Gastroesophageal sphincter (tissue), 4 donors: ENCODE results near the gene CLCA1. TPM values are rescaled to one million over a fixed set of nuclear protein-coding genes. Genes with fewer than 3 reads are reported as not detected.

Source experiments
- ATAC-seq: fragments of 150-250 bp; one replicate; pipeline ENCODE4 v1.9.1; 2016; ENCODE audit warnings: mild to moderate bottlenecking, moderate library complexity
- H3K27ac ChIP-seq, 4 donors: fragments of 200-600 bp; sonication (generic) in 3 of 4; 1 replicate in 3 of 4; 2 replicates in 1 of 4; pipeline ENCODE4 v1.5.1; 2016 to 2019
- H3K27me3 ChIP-seq: fragments of 200-600 bp; sonication (generic); one replicate; pipeline ENCODE4 v1.5.1; 2019
- H3K36me3 ChIP-seq, 2 donors: fragments of 200-600 bp; sonication (generic); one replicate each; pipeline ENCODE4 v1.5.1; 2019; ENCODE audit warnings: control low read depth in 1 of 2
- H3K4me1 ChIP-seq, 3 donors: fragments of 200-600 bp; sonication (generic); 1 replicate in 2 of 3; 2 replicates in 1 of 3; pipeline ENCODE4 v1.5.1; 2016 to 2019; ENCODE audit warnings: control low read depth in 2 of 3
- H3K4me3 ChIP-seq, 2 donors: fragments of 200-600 bp; sonication (generic); one replicate each; pipeline ENCODE4 v1.5.1; 2019; ENCODE audit warnings: mild to moderate bottlenecking in 1 of 2, moderate library complexity in 1 of 2
- H3K9me3 ChIP-seq, 3 donors: fragments of 200-600 bp; sonication (generic); one replicate each; pipeline ENCODE4 v1.5.1; 2017 to 2019; ENCODE audit warnings: control low read depth in 2 of 3
- CTCF ChIP-seq, 4 experiments: fragments of 200-600 bp in 2 of 4; fragments of 450-650 bp in 2 of 4; sonication (generic) in 1 of 4; IDR thresholded peaks; one replicate each; pipeline ENCODE4 v1.5.1; 2017 to 2019; ENCODE audit warnings: antibody characterized with exemption in 4 of 4, mild to moderate bottlenecking in 2 of 4, moderate library complexity in 2 of 4
- EP300 ChIP-seq: sonication (generic); formaldehyde crosslinking; IDR thresholded peaks from one replicate; pipeline ENCODE4 v1.6.1; 2017; ENCODE audit warnings: antibody characterized with exemption, mild to moderate bottlenecking
- POLR2A ChIP-seq, 2 donors: fragments of 450-650 bp; IDR thresholded peaks; one replicate each; pipeline ENCODE4 v1.6.1; 2017; ENCODE audit warnings: antibody characterized with exemption in 2 of 2, mild to moderate bottlenecking in 2 of 2, moderate library complexity in 1 of 2
- POLR2AphosphoS5 ChIP-seq: sonication (generic); formaldehyde crosslinking; IDR thresholded peaks from one replicate; pipeline ENCODE4 v1.6.1; 2017; ENCODE audit warnings: antibody characterized with exemption
- WGBS, 2 donors: methylation state at CpG; one replicate each; pipeline ENCODE4 v1.1.5; 2018; ENCODE audit warnings: low coverage in 1 of 2; 5-methylcytosine and 5-hydroxymethylcytosine counted together
- total RNA-seq, 4 donors: library from RNA; depleted of rRNA; stranded (reverse); fragments of >200 nt; gene quantifications; one replicate each; pipeline ENCODE4 v1.1.0, GENCODE V29; 2016

Gene CLCA1
- total RNA-seq, 4 donors from 2014 or later, result not detected

- Histone ChIP-seq H3K9me3 (no peaks in the 10 kb centered on the region), H3K27ac (no peak overlapping the region), H3K27me3 (no peaks in the 10 kb centered on the region), H3K4me3 (no peak overlapping the region), H3K36me3 (no peaks in the 10 kb centered on the region), H3K4me1 (no peaks in the 10 kb centered on the region)
- ATAC-seq, result no peak
- 49 to 89% methylated on average over 3 to 4 of the region's 4 CpGs for WGBS, 2 donors
- TF ChIP-seq POLR2AphosphoS5, result no peak
Measured at GRCh38 chr1:86466986-86467385, 1.7 kb upstream of the CLCA1 start.

GRCh38 chr1:86470859-86471258 lies 2.1 kb downstream of the CLCA1 start:
- H3K9me3 ChIP-seq, result no peaks in the 10 kb centered on the region
- H3K27ac ChIP-seq, result no peak overlapping the region
- 88% methylated on average over 8 of the region's 10 CpGs; no CpG with 5 or more reads in 1 of the 2 donors for WGBS, 2 donors
- H3K27me3 ChIP-seq, result no peaks in the 10 kb centered on the region
- no peaks in the 10 kb centered on the region for H3K4me1 ChIP-seq
- H3K4me3 ChIP-seq, result no peak overlapping the region
- TF ChIP-seq EP300, result no peak
- TF ChIP-seq POLR2A (IDR thresholded peaks at IDR 0.05), result no peak
- TF ChIP-seq POLR2AphosphoS5, result no peak
- no peak for ATAC-seq
- H3K36me3 ChIP-seq, result no peaks in the 10 kb centered on the region

GRCh38 chr1:86471291-86471690 lies 2.6 kb downstream of the CLCA1 start:
- Histone ChIP-seq H3K36me3 (no peaks in the 10 kb centered on the region), H3K27ac (no peak overlapping the region), H3K9me3 (no peaks in the 10 kb centered on the region), H3K4me3 (no peak overlapping the region), H3K4me1 (no peaks in the 10 kb centered on the region), H3K27me3 (no peaks in the 10 kb centered on the region)
- no peak for TF ChIP-seq POLR2AphosphoS5
- TF ChIP-seq POLR2A (IDR thresholded peaks at IDR 0.05), result no peak
- no peak for ATAC-seq

- H3K4me3 ChIP-seq, result no peak overlapping the region
- H3K36me3 ChIP-seq, result no peaks in the 10 kb centered on the region
- no peaks in the 10 kb centered on the region for H3K4me1 ChIP-seq
- no peak for ATAC-seq
- TF ChIP-seq CTCF (IDR thresholded peaks at IDR 0.05), result no peak
- TF ChIP-seq POLR2A (IDR thresholded peaks at IDR 0.05), result no peak
- no peak for TF ChIP-seq POLR2AphosphoS5
- TF ChIP-seq EP300, result no peak
- no peaks in the 10 kb centered on the region for H3K27me3 ChIP-seq
- 49 to 62% methylated on average over 2 to 4 of the region's 4 CpGs for WGBS, 2 donors
- no peaks in the 10 kb centered on the region for H3K9me3 ChIP-seq
- H3K27ac ChIP-seq, result no peak overlapping the region
Measured at GRCh38 chr1:86472152-86472551, 3.4 kb downstream of the CLCA1 start.

- no peak for ATAC-seq
- TF ChIP-seq CTCF (IDR thresholded peaks at IDR 0.05) (no peak), POLR2AphosphoS5 (no peak), EP300 (no peak), POLR2A (IDR thresholded peaks at IDR 0.05) (no peak)
- Histone ChIP-seq H3K27ac (no peak overlapping the region), H3K4me1 (no peaks in the 10 kb centered on the region), H3K4me3 (no peak overlapping the region), H3K27me3 (no peaks in the 10 kb centered on the region), H3K9me3 (no peaks in the 10 kb centered on the region), H3K36me3 (no peaks in the 10 kb centered on the region)
- WGBS, 2 donors, result 61 to 67% methylated on average over 3 of the region's 3 CpGs
Measured at GRCh38 chr1:86472767-86473166, 4.0 kb downstream of the CLCA1 start.

- no peaks in the 10 kb centered on the region for H3K9me3 ChIP-seq
- no peaks in the 10 kb centered on the region for H3K36me3 ChIP-seq
- H3K4me1 ChIP-seq, result peaks cover 0 to 6% (median 0%) of the 10 kb centered on the region in 3 donors
- peak; percentile 36 for ATAC-seq
- H3K27ac ChIP-seq, result no peak overlapping the region
- H3K27me3 ChIP-seq, result no peaks in the 10 kb centered on the region
- TF ChIP-seq CTCF (IDR thresholded peaks at IDR 0.05) (no peak), EP300 (no peak), POLR2A (IDR thresholded peaks at IDR 0.05) (no peak), POLR2AphosphoS5 (no peak)
- WGBS, 2 donors, result 41 to 83% methylated on average over 3 of the region's 4 CpGs
- H3K4me3 ChIP-seq, result no peak overlapping the region
Measured at GRCh38 chr1:86477256-86477655, 8.5 kb downstream of the CLCA1 start.
